ENCODE results near the gene CBY2.
A peak's percentile ranks its signal among the peaks of the same experiment; 100 is the strongest.

CBY2 gene

DNA sequence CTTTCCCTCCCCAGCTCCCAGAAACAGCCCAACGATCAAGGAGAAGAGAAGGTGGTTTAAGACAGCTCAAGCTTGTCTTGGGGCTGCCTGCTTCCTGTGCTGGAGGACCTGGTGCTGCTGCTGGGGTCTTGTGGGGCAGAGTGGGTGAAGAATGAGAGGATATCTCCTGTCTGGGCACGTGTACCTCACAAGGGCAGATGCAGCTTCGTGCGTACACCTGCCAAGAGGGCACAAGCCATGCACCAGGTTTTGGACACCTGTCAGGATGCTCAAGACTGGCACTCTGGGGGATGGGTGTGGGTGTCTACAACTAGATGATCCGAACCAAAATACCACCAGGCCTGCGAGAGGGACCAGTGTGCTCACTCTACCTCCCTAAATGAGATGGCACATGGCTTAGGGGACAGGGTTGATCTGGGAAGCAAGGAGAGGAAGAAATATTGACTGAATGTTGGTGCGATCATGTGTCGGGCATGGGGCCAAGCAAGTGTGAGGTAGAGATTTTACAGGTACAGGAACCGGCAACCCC, 2.2 kb downstream of the CBY2 start:
- no peak for DNase-seq

DNA sequence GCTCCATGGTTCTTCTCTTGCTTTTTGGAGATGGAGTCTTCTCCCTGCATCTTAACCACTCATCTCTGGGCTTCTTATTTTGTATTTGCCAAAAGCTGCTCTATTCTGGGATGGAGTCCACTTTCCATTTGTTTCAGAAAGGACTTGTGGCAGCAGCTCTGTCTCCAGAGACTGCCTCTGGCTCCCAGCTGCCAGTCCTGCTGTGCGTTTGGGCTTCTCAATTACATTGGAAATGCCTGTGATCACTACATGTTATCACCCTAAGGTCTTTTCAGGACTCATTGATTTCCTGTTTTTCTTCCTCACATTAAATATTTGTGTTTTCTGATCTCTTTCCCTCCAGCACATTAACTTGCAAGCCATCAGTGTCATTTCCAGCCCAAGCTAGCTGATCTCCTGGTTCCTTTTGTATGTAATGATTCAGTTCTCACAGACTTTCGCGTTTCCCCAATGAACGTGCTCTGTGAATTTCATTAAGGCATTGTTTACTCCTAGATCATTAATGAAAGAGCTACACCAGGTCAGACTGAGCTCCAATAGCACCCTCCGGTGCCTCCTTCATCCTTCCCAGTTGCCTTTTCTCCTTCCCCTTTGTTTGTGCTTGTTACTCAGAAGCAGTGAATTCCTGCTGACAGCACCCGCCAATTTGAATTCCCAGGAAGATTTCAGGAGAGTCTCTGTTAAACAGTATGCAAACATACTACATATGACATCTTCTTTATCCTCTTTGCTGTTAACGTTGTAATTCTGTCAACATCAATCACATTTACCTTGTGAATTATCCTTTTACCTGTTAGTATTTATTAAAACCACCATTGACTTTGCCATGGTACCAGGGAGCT, 3.0 kb downstream of the CBY2 start:
- DNase-seq = no peak

DNA sequence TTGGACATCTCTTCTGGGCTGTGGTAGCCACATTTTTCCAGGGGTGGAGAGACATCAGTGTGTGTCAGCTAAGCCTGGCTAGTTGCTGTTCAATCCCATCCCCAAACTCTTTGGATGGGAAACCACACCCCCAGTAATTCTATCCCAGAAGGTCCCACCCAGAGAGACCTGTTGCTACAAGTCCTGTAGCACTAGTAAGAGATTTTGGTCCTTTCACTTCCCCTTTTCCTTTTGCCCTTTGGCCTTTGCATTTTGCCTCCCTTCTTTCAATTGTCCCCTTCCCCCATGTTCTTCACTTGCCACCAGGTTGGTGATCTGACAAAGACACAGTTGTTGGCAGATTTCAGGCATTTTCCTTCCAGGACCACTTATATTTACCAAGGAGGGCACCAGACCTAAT, 3.8 kb downstream of the CBY2 start:
- no peak for DNase-seq

DNA sequence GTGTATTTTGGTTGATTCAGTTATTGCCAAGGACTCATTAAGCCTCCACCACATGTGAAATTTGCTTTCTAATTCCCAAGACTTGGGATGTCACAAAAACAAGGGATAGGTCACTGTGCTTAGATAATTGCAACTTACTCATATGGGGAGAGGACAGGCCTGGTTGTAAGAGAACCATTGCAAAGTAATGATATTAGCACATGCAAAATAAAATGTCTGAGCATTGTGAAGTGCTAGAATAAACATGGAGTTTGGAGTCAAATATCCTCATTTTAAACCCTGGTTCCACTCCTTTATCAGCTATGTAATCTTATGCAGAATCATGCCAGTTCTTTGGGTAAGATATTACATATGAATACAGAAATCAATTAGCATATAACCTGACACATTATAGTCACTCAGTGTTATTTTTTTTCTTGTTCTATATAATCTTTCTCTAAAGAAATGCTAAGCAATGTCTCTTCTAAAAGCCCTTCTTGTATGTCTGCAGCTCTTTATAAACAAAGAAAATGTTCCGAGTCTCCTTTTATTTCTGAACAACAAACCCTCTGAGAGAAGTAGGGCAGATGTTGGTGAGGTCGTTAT, 5.5 kb downstream of the CBY2 start:
- no peak for DNase-seq

DNA sequence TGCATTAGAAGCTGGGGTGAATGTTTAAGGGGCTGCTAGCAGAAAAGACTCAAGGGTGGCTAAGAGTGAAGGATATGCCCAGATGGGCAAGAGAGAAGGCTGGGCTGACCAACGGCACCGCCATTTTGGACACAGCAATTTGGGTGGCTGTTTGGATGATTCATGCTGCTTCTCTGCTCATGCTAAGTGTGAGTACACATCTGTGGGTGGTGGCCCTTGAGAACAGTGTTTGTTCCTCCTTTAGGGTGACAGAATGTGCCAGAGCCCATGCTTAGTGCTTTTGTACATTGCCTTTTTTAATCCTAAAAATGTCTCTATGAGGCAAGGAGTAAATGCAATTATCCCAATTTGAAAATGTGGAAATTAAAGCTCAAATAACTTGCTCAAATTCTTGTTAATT, 9.8 kb downstream of the CBY2 start:
- no peak for DNase-seq

DNA sequence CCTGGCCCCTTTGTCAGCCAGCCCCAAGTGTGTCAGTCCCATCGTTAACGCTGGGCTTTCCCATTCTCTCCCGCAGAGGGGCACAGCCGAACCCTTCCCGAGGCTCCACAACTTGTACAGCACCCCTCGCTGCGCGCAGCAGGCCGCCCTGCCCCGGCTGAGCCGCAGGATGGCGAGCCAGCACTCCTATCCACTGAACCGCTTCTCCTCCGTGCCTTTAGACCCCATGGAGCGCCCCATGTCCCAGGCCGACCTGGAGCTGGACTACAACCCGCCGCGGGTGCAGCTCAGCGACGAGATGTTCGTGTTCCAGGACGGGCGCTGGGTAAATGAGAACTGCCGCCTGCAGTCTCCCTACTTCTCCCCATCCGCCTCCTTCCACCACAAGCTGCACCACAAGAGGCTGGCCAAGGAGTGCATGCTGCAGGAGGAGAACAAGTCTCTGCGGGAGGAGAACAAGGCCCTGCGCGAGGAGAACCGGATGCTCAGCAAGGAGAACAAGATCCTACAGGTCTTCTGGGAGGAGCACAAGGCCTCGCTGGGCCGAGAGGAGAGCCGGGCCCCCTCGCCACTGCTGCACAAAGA, 11.1 kb downstream of the CBY2 start:
- no peak for DNase-seq

DNA sequence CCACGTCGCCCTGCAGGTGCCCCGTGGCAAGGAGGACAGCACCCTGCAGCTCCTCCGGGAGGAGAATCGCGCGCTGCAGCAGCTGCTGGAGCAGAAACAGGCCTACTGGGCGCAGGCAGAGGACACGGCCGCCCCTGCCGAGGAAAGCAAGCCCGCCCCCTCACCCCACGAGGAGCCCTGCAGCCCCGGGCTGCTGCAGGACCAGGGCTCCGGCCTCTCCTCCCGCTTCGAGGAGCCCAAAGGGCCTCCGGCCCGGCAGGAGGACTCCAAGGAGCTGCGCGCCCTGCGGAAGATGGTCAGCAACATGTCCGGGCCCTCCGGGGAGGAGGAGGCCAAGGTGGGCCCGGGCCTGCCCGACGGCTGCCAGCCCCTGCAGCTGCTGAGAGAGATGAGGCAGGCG, 11.6 kb downstream of the CBY2 start:
- DNase-seq = no peak

DNA sequence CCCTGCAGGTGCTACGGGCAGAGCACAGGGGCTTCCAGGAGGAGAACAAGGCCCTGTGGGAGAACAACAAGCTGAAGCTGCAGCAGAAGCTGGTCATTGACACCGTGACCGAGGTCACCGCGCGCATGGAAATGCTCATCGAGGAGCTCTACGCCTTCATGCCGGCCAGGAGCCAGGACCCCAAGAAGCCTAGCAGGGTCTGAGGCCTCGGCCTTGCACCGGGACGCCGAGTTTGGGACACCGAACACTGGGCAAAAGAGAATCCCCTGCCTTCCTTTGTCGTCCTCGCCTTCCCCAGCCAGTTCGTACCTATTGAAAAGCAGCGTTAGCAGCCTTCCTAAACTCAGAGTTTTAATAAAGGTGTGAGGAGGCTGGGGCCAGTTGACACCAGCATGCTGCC, 12.1 kb downstream of the CBY2 start:
- no peak for DNase-seq

DNA sequence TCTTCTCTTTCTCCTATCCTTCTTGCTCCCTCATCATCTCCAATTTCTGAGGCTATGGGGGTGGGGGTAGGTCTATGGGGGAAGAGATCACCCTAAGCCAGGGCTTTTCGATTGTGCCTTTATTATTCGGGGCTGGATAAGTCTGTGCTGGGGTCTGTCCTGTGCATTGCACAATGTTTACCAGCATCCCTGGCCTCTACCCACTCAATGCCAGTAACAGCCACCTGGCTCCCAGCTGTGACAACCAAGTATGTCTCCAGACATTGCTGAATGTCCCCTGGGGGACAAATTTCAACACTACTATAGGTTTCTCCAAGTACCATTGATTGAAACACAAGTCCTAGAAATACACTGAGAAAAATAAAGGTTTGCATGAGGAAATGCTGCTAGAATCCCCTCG, 13.2 kb downstream of the CBY2 start:
- no peak for DNase-seq

DNA sequence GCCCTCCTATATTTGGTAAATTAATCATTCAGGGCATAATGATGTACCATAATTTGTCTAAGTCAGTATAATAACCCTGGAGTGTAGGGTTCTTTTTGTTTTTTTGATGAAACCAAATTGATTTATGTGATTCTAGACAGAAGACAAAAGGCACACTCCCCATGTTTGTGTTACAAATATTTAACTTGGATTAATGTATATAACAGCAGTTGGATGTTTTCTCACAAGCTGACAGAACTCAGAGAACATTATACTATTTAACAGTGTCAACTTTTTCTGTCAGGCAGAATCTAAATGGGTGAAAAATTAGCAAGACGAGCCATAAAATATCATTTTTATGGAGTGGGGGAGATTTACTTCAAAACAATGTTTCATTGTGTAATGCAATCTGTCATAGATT, 15.2 kb downstream of the CBY2 start:
- DNase-seq = no peak

DNA sequence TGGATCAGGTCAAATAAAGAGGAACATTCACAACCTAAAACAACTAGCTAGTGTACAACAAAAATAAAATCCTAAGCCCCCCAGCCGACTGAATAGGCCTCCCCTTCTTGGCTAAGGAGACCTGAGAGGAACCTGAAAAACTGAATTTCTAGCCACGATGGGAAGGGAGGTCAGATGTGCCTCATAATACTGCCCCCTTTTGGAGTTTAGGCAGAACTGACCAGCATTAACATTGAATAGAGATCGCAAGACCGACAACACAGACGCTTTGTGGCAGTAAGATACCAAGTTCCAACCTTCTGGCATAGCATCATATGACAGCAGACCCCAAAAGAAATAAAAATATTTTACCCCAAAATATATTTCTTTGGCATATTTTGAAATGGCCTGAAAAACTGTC, 15.9 kb downstream of the CBY2 start:
- DNase-seq = peak; percentile 38

DNA sequence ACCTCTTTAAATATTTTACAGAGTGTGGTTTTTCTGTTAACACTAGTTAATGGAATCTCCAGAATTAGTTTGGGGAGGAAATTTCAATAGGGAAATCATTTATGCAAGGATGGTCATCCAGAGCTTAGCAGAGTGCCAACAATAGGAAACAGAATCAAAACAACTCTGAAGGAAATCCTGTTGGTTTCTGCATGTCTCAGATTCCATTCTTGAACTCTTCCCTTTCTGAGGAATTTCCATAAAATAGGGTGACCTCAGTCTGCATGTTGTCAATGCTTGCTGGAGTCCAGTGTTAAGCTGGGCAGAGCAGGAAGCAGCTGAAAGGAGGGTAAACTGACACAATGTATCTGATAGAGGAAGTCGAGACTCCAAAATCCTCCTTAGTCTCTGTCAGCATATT, 16.9 kb downstream of the CBY2 start:
- no peak for DNase-seq

DNA sequence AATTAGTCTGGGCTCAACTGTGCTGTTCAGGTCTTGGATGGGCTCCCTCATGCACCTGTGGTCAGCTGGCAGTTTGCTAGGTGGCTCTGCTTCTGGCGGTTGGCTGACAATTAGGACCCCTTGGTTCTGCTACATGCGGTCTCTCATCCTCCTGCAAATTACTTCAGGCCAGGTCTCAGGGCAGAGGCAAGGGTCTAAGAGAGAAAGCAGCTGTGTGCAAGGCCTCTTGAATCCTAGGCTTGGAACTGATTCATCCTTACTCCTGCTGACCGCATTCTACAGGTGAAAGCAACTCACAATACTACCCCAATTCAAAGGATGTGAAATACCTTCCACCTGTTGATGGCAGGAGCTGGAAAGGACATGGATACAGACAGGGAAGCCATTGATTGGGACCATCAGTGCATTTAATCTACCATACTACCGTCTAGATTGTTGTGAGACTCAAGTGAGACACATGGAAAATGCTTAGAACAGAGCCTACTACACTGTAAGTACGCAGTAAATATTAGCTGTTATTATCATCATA, 19.1 kb downstream of the CBY2 start:
- no peak for DNase-seq

DNA sequence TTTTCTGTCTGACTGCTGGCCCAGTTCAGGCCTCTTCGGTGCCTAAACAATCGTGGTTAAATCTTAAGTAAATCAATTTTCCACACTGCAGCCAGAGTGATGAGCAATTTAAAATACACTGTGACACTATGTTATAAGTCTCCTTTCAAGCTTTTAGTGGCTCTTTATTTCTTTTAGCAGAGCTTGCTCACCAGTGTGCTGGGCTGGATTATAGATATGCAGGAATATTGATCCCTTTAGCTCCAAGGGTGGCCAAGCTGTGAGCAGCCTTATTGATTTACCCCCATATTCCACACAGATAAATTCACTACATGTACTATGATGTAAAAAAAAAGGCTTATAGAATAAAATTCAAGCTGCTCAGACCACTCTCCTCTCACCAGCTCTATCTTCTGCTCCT, 21.7 kb downstream of the CBY2 start:
- DNase-seq = no peak

DNA sequence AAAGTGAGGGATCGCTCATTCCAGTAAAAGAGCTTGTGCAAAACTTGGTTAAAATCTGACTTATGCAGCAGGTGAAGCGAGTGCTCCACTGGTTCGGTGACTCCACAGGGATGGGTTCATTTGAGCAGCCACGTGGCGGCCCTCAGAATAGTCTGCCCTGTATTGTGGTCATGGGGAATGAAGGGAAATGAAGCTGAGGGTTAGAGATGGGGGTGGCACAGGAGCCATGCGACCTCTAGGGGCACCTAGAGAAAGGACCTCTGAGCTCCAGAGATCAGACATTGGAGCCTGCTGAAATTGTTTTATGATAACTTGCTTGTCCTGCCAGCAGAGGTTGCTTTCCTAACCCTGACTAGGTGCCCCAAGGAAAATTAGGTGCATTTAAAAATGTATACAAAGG, 26.6 kb downstream of the CBY2 start:
- DNase-seq = no peak

DNA sequence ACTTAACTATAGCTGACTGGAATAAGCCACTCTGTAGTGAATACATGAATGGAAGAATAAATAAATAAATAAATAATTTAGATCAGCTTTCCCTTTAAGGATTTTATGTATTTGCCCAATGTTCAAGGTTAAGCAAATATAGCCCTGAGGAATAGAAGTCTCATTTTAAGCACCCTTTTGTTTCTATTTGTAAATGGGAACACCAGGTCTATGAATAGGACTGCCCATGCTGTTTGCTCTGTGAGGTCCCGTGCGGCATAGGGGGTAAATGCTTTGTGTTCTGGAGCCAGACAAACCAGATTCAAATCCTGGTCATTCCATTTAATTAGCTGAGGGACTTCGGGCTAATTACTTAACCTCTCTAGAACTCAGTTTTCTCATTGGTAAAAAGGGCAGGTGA, 29.3 kb downstream of the CBY2 start:
- DNase-seq = no peak

DNA sequence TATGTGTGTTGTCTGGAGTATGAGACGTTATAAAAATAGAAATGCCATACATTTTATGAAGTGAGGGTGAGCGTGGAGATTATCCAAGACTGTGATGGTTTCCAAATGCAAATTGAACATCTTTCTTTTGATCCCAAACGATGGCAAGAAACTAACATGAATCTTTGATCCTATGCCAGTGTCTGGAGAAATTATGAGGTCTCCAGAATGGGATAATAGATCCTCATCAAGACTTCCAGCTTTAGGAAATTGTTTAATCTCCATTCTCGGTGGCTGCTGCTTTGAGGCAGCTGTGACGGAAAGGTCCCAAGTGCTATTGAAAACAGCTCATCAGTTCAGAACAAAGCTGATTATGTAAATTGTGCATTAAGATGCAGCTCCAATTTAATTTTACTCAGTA, 30.8 kb downstream of the CBY2 start:
- DNase-seq = no peak

DNA sequence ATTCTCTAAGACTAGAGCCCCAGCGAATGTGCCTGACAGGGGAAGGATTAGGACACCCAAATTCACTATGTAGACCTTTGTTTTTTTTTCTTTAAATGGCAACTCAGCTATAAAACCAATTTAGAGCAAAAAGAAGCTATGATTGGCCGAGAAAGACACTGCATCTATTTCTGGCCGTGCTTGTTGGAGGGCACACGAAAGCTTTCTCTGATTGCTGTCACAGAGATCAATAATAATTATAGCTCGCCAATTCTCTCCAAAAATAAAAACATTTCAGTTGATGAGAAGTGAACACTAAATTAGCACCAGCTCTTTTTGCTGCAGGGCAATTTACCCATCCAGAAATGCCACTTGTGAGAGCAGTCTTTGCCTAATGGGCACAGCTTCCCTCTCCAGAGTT, 31.2 kb downstream of the CBY2 start:
- no peak for DNase-seq

DNA sequence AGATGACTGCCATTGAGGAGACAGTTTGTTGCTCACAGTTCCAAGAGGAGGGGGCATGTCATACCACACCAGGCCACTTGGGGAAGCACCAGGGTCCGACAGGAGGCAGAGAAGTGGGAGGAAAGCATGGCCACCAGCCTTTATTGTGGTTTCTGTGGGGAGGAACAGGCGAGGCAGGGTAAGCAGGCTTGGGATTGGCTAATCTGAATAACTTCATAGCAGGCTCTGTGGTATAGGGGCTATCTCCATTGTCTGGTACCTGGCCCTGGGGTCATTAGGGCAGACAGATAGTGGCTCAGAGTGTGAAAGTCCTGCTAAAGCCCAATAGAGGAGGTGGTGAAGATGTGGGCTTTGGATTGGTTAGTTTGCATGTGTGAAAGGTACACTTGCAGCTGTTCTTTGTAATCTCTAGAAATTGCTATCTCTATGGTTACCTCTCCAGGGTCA, 35.5 kb downstream of the CBY2 start:
- DNase-seq = no peak

DNA sequence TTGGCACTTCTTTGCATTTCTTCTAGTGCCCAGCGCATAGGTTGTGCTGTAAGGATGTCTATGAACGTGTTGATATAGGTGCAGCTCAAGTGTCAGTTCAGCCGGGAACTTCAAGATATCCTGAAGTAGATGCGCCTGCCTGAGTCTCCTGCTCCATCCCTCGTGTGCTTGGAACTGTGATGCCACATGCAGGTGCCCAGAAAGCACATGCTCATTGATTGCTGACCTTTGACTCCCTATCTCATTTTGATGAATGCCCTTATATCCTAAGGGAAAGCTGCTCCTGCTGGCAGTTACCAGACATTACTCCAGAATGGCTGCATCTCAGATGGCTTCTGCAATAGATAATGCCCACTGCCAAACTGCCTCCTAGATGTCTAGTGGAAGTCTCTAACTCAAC, 40.9 kb downstream of the CBY2 start:
- DNase-seq = no peak

DNA sequence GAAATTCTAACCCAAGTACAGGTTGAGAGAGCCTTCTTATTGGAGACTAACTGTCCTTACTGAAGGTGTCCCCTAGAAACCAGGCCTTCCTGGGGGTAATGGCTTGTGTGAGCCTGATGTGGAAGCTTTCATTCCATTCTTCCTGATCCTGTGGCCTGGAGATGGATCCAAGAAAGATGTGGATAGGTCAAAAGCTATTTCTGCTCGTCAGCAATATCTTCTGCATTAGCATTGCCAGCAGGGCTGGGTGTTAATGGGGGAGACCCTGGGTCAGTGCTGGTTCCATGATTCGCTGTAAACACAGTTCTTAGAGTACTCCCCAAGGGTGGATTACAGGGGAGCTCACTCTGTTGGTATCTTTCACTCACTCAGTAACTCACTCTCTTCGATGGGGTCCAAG, 42.9 kb downstream of the CBY2 start:
- no peak for DNase-seq

DNA sequence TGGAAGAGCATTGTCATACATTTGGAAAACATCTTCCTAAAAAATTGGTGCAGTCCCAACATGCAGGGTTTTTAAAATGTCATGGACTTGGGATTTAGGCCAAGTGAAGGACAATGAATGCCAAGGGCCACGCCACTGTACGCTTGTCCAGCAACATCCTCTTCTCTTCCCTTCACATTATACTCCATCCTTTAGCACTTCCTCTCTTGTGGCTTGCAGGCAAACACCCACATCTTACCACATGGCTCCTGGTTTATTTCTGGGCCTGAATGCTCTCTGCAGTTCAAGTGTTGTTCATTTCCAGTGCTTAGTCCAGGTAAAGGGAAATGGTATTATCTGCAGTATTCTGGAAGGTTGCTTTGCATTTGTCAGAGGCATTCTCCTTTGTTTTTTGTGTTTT, 45.0 kb downstream of the CBY2 start:
- peak; percentile 48 for DNase-seq

DNA sequence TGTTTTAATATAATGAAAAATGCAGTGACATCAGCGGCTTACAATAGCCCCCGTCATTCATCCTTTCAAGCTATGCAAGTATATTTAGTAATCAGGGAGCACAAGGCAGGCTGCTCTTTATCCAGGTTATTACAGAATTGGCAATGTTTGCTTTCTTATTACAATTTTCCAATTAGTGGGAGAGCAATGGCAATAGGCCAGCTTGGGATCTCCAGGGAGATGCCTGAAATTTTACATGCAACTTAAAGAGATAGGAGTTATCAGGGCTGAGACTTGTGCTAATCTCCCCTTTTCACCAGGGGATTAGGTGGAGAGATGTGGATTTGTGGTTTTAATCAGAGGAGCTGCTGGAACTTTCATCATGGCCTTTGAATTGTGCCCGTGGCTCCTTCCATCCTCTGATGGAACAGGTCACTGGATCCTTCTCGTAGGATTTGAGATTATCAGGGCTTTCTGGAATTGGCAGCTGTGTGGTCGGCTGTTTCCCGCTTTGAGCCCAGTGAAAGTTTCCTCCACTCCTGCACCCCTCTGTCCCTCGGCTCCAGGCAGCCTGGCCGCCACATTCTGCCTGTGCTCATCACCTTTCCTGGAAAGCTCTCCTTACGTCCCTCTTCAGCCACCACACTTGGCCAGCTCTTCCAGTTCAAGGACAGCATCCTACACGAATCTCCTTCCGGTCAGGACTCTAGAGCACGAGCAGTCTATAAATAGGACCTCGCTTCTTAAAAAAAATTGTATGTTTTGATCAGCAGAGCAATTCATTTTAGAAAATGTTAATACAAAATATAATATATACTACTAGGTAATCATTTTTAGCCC, 47.0 kb downstream of the CBY2 start:
- no peak for DNase-seq
